Small intestine (tissue), 7 donors: ENCODE measurements around the gene WWTR1. TPM values are rescaled to one million over a fixed set of nuclear protein-coding genes. Genes with fewer than 3 reads are reported as not detected.

Source experiments
- DNase-seq, 2 donors: peaks; one replicate each; pipeline versions ENCODE4 v3.0.0 to v3.0.0-alpha.2; 2013
- FAIRE-seq: peaks from 2 replicates; lab custom pipeline; 2012; peaks lifted over from hg19 to GRCh38; lab: Jason Lieb, UNC
- H3K27ac ChIP-seq, 3 donors: one replicate each; pipeline ENCODE4 v1.5.1; 2013; ENCODE audit warnings: low read length in 2 of 3, mild to moderate bottlenecking in 2 of 3, control low read depth in 1 of 3, inconsistent platforms in 1 of 3, low read depth in 1 of 3, moderate library complexity in 1 of 3
- H3K27me3 ChIP-seq, 3 donors: one replicate each; pipeline ENCODE4 v1.6.1; 2013; ENCODE audit warnings: low read length in 3 of 3, inconsistent platforms in 1 of 3; ENCODE audit not compliant: control insufficient read depth in 3 of 3, insufficient read depth in 3 of 3
- H3K36me3 ChIP-seq, 3 donors: one replicate each; pipeline ENCODE4 v1.6.1; 2013; ENCODE audit warnings: low read length in 3 of 3, inconsistent platforms in 1 of 3, low read depth in 1 of 3, mild to moderate bottlenecking in 1 of 3, moderate library complexity in 1 of 3; ENCODE audit not compliant: control insufficient read depth in 3 of 3, insufficient read depth in 2 of 3
- H3K4me1 ChIP-seq, 3 donors: one replicate each; pipeline ENCODE4 v1.6.1; 2013; ENCODE audit warnings: low read length in 2 of 3, inconsistent platforms in 1 of 3, low read depth in 1 of 3, mild to moderate bottlenecking in 1 of 3, moderate library complexity in 1 of 3; ENCODE audit not compliant: control insufficient read depth in 3 of 3, insufficient read depth in 2 of 3
- H3K4me3 ChIP-seq, 3 donors: one replicate each; pipeline ENCODE4 v1.5.1; 2013; ENCODE audit warnings: low read length in 3 of 3, control low read depth in 1 of 3, inconsistent platforms in 1 of 3, low read depth in 1 of 3, mild to moderate bottlenecking in 1 of 3, moderate library complexity in 1 of 3
- H3K9me3 ChIP-seq, 2 donors: one replicate each; pipeline ENCODE4 v1.6.1; 2013; ENCODE audit warnings: low read depth in 1 of 2, low read length in 1 of 2; ENCODE audit not compliant: control insufficient read depth in 2 of 2, insufficient read depth in 1 of 2
- WGBS, 3 donors: extraction: QIAGEN DNeasy Blood & Tissue Kit; methylation state at CpG; one replicate each; pipeline ENCODE4 v1.1.7; 2013; 5-methylcytosine and 5-hydroxymethylcytosine counted together
- polyA plus RNA-seq, 4 donors: library from polyadenylated mRNA; stranded (reverse) in 3 of 4; unstranded in 1 of 4; fragments of 200-250 nt in 3 of 4; fragments of 120-200 nt in 1 of 4; gene quantifications; one replicate each; pipeline versions ENCODE4 v1.2.1 to v1.2.3, GENCODE V29; 2013
- donor health status: healthy with polysubstance abuse.
- donor health status: control.
- donor health status: control.
- donor health status: Bipolar disorder and iron deficiency.
- donor health status: healthy.

The WWTR1 gene
- polyA plus RNA-seq, 4 donors = 2.0 to 27.3 (median 15.0) TPM

DNA sequence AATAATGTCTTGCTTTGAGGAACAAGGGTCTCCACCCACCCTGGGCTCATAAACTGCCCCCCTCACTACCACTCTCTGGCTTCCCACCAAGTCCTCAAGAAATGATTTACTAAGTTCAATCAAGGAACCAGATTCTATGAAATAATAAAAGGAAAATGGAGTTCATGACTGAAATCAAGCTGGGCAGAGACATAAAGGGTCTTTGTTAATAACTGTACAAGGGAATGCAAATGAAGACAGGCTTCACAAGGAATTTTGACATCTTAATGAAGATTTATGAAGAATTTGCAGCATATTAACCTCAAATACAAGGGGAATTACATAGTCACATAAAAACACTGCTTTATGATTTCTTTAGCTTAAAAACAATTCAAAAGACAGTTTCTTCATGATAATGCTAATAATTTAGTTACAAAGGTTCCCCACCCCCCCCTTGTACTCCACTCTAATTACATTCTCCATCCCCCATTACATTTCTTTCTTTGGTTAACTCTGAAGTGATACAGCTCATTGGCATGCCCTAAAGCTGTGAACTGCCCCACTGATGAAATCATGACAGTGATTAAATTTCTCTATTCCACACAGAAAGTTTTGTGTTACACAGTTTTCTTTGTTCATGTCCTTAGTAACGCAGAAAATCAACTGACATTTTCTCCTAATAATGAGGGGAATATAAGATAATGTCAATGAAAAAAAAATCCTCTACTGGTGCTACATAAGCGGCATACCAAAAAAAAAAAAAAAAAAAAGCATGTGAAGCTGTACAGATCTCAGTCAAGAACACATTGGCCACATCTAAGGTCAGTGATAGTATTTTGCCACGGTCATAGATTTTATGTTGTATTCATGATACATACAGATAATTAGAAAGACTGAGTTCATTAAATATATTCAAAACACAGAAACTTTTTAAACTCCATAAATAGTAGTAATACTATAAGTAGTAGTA, 54.4 kb downstream of the WWTR1 start:
- Histone ChIP-seq H3K27ac (no peak overlapping the region), H3K36me3 (no peaks in the 10 kb centered on the region), H3K27me3 (peaks cover 0 to 2% (median 0%) of the 10 kb centered on the region in 3 donors), H3K4me1 (peaks cover 0 to 3% (median 3%) of the 10 kb centered on the region in 3 donors), H3K4me3 (no peak overlapping the region), H3K9me3 (no peaks in the 10 kb centered on the region)
- DNase-seq (no peak), FAIRE-seq (no peak)
- WGBS, 3 donors = 88 to 92% (median 89%) methylated on average over 3 of the region's 3 CpGs

- FAIRE-seq (no peak), DNase-seq (peak in 1 of 2 donors; percentile 17)
- H3K4me3 ChIP-seq = no peak overlapping the region
- 60 to 72% (median 65%) methylated on average over 1 of the region's 1 CpG for WGBS, 3 donors
- H3K27me3 ChIP-seq = peaks cover 0 to 2% (median 0%) of the 10 kb centered on the region in 3 donors
- H3K9me3 ChIP-seq = no peaks in the 10 kb centered on the region
- peaks cover 0 to 3% (median 0%) of the 10 kb centered on the region in 3 donors for H3K4me1 ChIP-seq
- peak overlapping the region in 1 of 3 donors; percentile 14 for H3K27ac ChIP-seq
- H3K36me3 ChIP-seq = no peaks in the 10 kb centered on the region
Measured at GRCh38 chr3:149600634-149601033, 57.2 kb downstream of the WWTR1 start.

DNA sequence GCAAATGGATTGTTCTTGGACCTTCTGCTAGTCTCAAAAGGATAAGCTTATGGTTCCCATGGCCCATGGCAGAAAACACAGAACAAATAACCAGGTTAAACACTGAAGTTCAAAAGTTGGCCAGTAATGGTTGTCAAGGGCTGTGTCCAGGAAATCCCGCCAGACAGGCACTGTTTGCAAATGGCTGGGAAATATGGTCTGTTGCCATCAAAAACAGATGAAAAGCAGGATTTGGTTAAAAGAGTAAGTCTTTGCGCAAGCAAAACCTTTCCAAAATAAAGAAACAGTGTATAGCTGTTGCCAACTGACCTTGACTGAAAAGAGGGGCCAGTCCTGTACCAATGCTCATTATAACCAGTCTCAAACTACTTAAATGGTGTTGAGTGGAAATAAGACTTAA, 58.6 kb downstream of the WWTR1 start:
- peaks cover 0 to 2% (median 0%) of the 10 kb centered on the region in 3 donors for H3K4me1 ChIP-seq
- no peak overlapping the region for H3K4me3 ChIP-seq
- FAIRE-seq (no peak), DNase-seq (no peak)
- H3K27ac ChIP-seq = no peak overlapping the region
- peaks cover 0 to 2% (median 0%) of the 10 kb centered on the region in 3 donors for H3K27me3 ChIP-seq
- H3K9me3 ChIP-seq = no peaks in the 10 kb centered on the region
- H3K36me3 ChIP-seq = no peaks in the 10 kb centered on the region
- 84 to 92% (median 91%) methylated on average over 2 of the region's 2 CpGs for WGBS, 3 donors

DNA sequence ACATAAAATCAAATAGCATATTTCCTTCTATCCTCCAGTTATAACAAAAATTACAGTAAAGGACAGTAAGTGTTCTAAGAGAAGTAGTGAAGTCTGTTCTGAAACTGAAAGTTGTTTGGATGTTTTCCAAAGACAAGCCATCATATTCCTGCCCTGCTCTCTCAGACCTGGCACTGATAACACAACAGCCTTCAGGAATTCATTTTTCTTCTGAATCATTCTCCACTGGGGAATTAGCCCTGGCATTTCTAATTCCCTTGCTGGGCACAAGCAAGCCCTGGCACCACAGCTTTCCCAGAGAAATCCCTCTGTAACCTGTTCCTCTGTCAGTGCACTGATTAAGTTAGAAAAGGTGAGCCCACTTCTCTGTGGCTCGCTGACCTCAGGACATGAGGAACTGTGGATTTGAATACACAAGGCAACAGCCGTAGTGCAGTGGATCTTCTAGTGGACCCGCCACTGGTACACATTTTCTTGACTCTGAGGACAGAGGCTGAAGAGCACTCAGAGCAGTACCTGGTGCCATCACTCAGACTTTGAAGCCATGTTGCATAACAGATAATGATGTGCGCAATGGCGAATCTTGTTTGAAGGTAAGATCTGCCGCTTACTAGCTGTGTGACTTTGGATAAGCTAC, 61.6 kb downstream of the WWTR1 start:
- Histone ChIP-seq H3K4me3 (no peak overlapping the region), H3K36me3 (no peaks in the 10 kb centered on the region), H3K27ac (no peak overlapping the region), H3K4me1 (no peaks in the 10 kb centered on the region), H3K27me3 (peaks cover 0 to 2% (median 0%) of the 10 kb centered on the region in 3 donors), H3K9me3 (no peaks in the 10 kb centered on the region)
- peak in 1 of 2 donors; percentile 24 for DNase-seq
- FAIRE-seq = no peak
- WGBS, 3 donors = 80 to 90% (median 89%) methylated on average over 6 of the region's 6 CpGs

GRCh38 chr3:149593418-149594160, 64.2 kb downstream of the WWTR1 start:
- Histone ChIP-seq H3K27me3 (no peaks in the 10 kb centered on the region), H3K36me3 (no peaks in the 10 kb centered on the region), H3K4me1 (no peaks in the 10 kb centered on the region), H3K4me3 (no peak overlapping the region), H3K9me3 (no peaks in the 10 kb centered on the region), H3K27ac (no peak overlapping the region)
- FAIRE-seq (no peak), DNase-seq (no peak)
- 80 to 82% (median 81%) methylated on average over 8 of the region's 8 CpGs for WGBS, 3 donors

GRCh38 chr3:149592758-149593240, 65.0 kb downstream of the WWTR1 start:
- H3K4me1 ChIP-seq = no peaks in the 10 kb centered on the region
- DNase-seq = no peak

DNA sequence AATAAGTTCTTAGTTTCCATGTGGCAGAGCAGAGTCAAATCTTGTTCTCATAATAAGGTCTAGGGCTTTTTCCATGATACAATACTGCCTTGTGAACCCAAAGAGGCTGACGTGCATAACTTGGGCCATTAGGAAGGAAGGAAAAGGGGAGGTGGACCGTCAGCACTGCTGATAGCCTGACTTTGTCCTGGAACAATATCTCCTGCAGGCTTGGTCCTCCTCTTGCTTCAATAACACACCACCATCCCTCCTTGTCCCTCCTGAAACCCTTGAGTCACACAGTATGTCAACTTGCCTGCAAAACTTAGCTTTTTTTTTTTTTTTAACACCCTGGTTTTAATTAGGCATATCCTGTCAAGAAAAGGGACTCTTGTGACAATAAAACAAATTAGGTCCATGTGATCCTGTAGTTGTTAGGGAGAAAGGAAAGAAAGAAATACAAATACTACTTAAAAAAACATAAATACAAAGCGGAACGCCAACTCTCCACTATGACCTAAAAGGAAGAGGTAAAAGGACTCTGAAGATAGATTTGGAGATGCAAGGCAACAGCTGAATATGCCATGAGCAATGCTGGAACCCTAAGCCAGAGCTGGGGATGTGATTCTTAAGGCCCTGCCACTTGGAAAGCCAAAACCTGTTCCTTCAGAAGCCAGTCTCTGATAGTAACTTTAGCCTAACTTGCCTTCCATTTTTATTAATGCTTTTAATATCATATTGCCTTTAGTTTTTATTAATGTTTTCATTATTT, 67.0 kb downstream of the WWTR1 start:
- DNase-seq = no peak
- WGBS, 3 donors = 74 to 92% (median 78%) methylated on average over 4 of the region's 4 CpGs
- H3K27me3 ChIP-seq = no peaks in the 10 kb centered on the region
- peaks cover 0 to 5% (median 0%) of the 10 kb centered on the region in 3 donors for H3K4me1 ChIP-seq
- H3K27ac ChIP-seq = no peak overlapping the region
- no peaks in the 10 kb centered on the region for H3K36me3 ChIP-seq
- FAIRE-seq = no peak
- no peaks in the 10 kb centered on the region for H3K9me3 ChIP-seq
- no peak overlapping the region for H3K4me3 ChIP-seq

More at GRCh38 chr3:149592758-149593240, 65.0 kb downstream of the WWTR1 start:
- no peaks in the 10 kb centered on the region for H3K9me3 ChIP-seq
- H3K27me3 ChIP-seq = no peaks in the 10 kb centered on the region
- WGBS, 3 donors = 83 to 93% (median 89%) methylated on average over 9 of the region's 9 CpGs
- no peaks in the 10 kb centered on the region for H3K36me3 ChIP-seq
- H3K27ac ChIP-seq = no peak overlapping the region
- no peak overlapping the region for H3K4me3 ChIP-seq
- no peak for FAIRE-seq
